IPS DF 19.7 (cell line): Measurements from ENCODE around the gene CTNNA3.

Experiments used
- DNase-seq: peaks from one replicate; pipeline ENCODE4 v3.0.0-alpha.2; 2013; ENCODE audit warnings: low read depth, low spot score

CTNNA3 gene

DNA sequence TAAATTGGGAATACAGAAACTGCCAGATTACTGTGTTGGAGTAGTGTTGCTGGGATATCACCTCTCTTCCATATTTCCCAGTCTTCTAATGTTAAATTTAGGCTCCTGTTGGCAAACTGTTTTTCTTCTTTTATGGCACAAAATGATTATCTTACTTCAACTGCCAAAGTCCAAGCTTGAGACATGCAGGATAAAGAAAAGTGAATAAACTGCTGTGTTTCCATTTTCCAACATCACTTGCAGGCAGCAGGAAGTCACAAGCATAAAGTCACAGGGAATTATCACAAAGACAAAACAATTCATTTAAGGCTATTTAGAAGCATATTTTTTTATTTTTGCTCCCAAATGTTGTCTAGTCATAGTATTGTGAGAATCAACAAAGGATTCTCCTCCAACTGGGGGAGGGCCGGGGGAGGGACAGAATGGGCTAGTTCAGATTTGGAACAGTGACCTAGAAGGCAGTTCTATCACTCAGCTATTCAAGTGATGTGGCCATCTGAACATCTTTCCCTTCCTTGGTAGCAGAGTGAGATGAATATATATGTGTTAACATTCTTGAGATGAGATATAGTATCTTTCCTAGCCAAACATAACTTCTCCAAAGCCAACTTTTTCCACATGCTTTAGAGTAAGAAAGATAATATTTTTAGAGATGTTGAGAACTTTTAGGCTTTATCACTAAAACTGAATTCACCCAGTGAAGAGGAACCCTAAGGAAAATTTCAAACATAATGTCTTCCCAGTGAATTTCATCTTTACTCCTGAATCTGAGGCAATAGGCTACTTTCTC is 364.7 kb downstream of the CTNNA3 start:
- no peak for DNase-seq

DNA sequence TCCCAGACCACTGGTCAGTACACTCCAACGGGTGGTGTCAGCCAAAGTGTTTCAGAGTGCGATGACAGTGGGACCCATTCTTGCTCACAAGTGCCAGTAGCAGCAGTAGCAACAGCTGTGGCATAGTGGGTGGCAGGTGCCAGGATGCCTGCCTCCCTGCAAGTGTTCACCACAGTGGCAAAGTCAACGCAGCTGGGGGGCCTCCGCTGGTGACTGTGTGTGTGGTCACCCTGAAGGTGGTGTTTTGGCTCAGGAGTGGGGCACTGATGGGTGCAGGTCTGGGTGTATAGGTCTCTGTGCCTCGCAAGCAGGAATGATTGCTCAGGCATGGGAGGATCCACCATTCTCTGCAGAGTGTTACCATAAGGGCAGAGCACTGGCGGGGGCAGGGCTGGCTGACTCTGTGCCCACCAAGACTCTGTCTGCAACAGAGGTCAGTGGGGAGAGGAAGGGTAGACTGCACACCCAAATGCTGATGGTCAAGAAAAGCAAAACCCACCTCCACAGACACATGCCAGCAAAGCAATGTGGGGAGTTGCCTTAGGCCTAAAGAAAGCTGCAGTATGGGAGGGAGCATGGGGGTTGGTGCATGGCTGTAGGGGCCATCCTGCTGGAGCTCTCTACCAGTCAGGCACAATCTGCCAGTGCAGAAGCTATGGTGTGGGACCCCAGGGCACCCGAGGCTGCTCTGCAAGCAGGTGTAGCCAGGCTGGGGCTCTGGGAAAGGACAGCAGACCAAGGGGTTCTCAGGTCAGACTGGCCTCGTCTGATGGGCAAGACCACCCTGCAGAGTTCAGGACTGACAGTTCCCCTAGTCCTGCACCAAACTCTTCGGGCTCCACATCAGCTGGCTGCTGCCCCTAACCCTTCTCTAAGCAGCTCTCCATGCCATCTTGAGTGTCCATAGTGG is 368.1 kb downstream of the CTNNA3 start:
- DNase-seq: no peak

DNA sequence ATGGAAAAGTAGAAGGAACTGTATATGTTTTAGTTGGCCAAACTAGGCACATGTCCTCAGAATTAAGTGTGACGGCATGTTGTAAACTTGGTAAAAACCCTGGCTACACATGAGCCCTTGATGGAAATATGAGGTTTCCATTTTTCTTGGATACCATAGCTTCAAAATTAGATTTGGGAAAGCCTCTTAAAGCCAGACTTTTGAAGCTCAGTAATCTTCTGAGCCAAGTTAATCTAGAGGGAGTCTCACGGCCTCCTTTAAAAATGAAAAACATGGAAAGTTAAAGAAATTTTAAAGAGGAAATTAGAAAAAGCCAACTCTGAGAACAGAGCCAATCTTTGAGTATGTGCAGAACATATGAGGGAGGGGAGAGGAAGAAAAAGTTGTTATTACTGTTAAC is 376.0 kb downstream of the CTNNA3 start:
- no peak for DNase-seq

DNA sequence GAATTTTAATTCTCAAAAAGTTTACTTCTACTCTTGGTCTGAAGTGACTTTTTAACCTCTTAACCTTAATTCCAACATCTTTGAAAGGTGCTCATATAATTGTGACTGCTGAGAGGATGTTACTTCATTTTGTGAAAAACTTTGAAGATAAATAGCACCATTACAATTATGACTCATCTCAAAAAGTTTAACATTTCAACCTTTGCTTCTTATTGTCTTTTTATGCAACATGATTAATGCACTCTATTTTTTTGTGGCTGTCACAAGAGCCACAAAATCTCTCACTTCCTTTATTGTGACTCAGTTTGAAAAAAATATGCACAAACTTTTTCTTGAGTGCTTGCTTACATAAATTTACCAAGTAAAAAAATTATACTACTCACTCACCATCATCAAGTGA is 387.1 kb downstream of the CTNNA3 start:
- DNase-seq: no peak

DNA sequence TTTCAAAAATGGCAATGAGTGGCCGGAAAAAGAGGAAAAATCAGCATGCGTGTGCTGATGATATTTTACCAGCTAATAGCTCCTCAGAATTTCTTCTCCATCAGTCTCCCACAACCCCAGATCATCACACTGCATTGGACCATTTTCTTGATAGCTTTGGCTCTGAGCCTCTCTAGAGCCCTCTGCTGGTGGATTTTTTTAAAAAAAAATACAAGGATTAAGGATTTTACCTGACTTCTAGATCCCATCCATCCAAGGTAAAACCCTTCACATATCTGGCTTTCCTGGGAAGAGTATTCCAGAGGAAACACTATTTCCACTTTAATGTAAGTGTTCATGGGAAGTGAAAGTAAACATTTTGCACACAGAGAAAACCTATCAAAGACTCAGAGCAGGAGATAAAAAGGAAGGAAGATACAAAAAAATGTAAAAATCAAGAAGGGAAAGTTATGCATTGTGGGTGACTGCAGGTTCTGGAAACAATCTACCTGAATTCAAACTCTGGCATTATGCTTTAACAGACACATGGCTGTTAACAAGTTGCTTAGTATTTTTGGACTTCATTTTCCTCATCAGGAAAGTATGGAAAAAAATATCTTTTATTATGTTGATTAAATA is 389.3 kb downstream of the CTNNA3 start:
- DNase-seq: no peak

DNA sequence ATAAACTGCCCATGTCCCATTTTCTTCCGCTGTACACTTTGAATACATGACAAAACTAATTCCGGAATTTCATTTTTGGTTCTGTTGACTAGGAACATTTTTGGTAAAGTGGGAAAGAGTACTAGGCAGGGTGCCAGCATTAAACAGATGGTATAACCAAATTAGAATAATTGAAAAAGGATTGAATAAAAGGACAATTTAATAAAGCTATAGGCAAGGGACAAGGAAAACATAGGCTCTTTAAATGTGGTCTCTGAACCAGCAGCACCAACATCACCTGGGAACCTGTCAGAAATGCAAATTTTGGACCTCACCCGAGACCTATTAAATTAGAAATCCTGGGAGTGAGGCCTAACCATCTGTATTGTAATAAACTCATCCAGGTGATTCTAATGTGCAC is 393.3 kb downstream of the CTNNA3 start:
- no peak for DNase-seq

GRCh38 chr10:67299761-67300160 is 396.2 kb downstream of the CTNNA3 start:
- no peak for DNase-seq

GRCh38 chr10:67297637-67298181 is 398.3 kb downstream of the CTNNA3 start:
- no peak for DNase-seq

DNA sequence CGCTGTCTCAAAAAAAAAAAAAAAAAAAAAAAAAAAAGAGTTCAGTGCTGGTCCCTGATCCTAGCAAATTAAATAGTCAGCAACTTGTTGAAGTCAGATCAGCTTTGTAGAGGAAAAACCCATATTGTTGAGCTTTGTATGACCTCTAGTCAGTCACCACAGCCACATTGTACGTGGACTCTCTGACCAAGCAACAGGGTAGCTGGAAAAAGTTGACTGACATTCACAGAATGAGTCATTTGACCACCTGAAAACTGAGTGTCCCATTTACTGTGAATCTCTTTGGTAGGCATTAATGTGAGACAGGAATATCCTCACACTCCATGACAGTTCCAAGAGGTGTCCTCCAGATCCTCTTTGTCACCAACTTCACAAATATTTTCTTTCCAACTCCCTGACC is 399.1 kb downstream of the CTNNA3 start:
- DNase-seq: no peak

GRCh38 chr10:67288688-67289410 is 407.1 kb downstream of the CTNNA3 start:
- no peak for DNase-seq

DNA sequence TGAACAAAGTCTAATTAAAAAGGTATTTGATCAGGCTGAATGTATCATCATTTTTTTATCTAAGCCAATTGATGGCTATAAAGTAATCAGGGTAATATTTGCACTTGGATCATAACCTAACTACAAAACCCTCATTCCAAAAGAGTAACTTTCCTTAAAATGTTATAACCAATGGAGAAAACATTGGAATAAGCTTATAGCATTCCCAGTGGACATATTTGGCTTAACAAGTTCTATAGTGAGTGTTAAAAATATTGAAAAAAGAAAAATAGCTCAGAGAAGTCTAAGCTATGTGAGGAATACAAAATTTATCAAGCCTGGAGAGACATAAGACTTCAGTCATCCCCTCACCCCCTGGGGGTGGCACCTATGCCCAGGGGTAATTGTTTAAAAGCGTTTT is 411.4 kb downstream of the CTNNA3 start:
- DNase-seq: no peak

DNA sequence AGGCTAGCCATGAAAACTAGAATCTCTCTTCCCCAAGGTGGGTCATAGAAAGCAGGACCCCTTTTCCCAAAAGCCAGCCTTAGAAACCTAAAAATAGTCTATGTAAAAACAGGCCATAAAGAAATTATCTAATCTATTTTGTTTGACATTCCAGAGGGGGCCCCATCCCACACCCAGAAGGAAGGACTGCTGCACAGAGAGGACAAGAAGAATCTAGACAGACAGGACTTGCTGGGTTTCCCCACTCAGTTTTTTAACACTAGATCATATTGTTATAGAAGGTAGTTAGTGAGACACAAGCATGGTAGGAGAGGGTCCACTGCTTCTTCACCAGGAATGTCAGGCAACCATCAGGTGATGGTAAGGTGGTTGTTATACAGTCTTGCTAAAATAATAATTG is 413.1 kb downstream of the CTNNA3 start:
- no peak for DNase-seq

DNA sequence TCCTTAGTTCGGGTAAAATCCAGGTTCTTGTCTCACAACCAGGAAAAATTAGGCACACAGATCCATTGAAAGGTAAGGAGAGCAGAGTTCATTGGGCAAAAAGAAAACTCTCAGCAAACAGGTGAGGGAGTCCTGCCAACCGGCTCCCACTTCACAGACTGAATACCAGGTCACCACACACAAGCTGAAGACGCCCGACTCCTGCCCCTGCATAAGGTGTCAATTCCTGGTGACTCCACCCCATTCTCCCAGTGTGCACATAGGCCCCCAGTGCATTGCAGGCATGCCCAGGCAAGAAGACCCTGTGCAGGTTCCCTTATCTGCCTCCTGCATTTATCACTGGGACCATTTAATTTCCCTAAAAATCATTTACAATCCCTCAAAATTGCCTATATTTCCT is 415.6 kb downstream of the CTNNA3 start:
- no peak for DNase-seq

DNA sequence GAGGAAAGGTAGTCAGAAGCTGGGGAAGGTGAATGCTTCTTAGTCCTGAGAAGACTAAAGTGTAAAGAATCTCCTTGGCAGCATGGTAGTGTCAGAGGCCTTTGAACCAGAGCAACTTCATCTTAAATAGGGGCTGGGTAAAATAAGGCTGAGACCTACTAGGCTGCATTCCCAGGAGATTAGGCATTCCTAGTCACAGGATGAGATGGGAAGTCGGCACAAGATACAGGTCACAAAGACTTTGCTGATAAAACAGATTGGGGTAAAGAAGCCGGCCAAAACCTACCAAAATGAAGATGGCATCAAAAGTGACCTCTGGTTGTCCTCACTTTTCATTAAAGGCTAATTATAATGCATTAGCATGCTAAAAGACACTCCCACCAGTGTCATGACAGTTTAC is 418.6 kb downstream of the CTNNA3 start:
- DNase-seq: no peak

DNA sequence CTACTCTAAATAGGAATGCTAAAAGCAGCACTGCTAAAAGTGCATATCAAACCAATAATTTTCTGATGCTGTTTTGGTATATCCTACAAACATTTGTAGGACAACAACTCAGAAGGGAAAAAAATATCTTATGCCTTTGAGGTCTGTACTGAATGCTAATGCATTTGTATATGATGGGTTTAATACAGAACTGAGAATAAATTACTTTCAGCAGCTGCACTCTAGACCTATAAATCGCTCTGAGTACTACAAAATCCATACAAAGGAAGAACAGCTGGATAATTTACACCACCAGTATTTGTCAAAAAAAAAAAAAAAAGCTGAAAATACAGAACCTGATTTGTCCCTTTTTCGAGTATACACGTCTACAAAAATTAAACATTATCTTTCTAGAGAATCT is 426.2 kb downstream of the CTNNA3 start:
- no peak for DNase-seq

GRCh38 chr10:67268146-67268545 is 427.8 kb downstream of the CTNNA3 start:
- DNase-seq: no peak

GRCh38 chr10:67262675-67263074 is 433.3 kb downstream of the CTNNA3 start:
- DNase-seq: no peak

- DNase-seq: no peak
Measured at GRCh38 chr10:67261300-67261797, 434.6 kb downstream of the CTNNA3 start.

DNA sequence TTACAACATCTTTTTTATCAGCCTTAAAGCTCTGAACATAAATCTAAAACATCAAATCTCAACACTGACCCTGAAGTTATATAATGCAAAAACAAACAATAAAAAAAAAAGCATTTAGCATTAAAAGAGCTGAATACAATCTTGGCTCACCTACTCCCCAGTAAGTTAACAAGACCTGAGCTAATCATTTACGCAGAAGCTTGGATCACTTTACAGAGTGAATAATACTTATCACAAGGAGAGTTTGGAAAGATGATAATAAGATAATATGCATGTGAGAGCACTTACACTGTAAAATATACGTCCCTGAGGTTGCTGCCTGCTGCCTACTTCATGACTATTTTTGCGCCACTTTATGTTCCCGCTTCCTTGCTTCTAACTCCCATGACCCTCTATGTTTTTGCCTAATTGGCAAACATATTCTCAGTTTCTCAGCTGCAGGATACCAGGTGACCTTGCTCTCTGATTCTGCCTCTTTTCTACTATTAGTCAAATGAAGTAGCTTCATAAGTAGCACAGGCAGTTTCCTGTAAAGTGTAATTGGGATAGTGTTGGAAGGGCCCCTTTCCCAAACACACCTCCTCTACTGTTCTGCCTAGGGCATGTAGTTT is 436.6 kb downstream of the CTNNA3 start:
- DNase-seq: no peak

GRCh38 chr10:67257427-67258144 is 438.4 kb downstream of the CTNNA3 start:
- no peak for DNase-seq
